ENCODE results near the gene SHISA7. TPM values are rescaled to one million over a fixed set of nuclear protein-coding genes. Genes with fewer than 3 reads are reported as not detected.

SHISA7 gene
- polyA plus RNA-seq, 3 donors, result 0.01 TPM; not detected in 2

DNA sequence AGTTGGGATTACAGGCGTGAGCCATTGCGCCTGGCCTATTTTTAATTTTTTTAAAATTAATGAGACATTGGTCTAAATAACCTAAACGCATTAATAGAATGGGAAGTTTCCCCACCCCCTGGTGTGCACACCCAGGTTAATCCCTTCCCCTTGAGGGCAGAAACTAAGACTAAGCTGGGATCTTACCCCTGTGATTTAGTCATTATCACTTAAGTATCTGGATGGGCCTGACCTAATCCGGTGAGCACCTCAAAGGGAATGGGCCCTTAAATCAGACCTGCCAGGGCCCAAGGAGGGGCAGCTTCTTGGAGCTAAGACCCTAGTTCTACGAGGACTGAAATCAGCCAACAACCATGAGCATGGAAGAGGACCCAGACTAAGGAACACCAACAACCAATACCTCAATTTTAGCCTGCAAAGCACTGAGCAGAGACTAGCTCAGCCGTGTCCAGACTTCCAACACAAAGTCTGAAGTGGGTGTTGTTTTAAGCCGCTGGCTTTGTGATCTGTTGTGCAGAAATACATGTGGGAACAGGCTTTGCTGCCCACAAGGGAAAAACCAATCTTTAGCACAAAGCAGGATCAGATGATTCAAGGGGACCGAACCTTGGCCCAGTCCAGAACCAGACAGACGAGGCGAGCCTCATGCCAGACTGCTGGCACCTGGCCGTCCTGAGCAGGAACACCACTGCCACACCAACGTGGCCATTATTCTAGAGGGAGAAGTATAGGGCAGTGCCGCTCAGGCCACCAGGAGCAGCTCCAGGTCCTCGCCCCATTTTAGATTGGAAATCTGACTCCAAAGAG, 42.6 kb downstream of the SHISA7 start:
- H2AFZ ChIP-seq (ENCODE audit: insufficient read depth, low read depth, low read length, poor library complexity, severe bottlenecking), result no peak overlapping the region
- H3K4me3 Mint-ChIP-seq, result no peak overlapping the region
- peaks cover 50% of the 10 kb centered on the region for H3K4me1 Mint-ChIP-seq
- no peak overlapping the region for H3K9ac ChIP-seq (ENCODE audit: insufficient read depth, low read length, poor library complexity, severe bottlenecking)
- H3K4me3 ChIP-seq (replicated peaks in 1 of 3; ENCODE audit: low read depth in 2 of 3, low read length in 3 of 3), result no peak overlapping the region
- H3K79me2 ChIP-seq (ENCODE audit: insufficient read depth, low read length), result peaks cover 55% of the 10 kb centered on the region
- TF ChIP-seq, protein P1, sequence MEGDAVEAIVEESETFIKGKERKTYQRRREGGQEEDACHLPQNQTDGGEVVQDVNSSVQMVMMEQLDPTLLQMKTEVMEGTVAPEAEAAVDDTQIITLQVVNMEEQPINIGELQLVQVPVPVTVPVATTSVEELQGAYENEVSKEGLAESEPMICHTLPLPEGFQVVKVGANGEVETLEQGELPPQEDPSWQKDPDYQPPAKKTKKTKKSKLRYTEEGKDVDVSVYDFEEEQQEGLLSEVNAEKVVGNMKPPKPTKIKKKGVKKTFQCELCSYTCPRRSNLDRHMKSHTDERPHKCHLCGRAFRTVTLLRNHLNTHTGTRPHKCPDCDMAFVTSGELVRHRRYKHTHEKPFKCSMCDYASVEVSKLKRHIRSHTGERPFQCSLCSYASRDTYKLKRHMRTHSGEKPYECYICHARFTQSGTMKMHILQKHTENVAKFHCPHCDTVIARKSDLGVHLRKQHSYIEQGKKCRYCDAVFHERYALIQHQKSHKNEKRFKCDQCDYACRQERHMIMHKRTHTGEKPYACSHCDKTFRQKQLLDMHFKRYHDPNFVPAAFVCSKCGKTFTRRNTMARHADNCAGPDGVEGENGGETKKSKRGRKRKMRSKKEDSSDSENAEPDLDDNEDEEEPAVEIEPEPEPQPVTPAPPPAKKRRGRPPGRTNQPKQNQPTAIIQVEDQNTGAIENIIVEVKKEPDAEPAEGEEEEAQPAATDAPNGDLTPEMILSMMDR (IDR thresholded peaks at IDR 0.05), result no peak
- peak overlapping the region in 1 of 2 donors; percentile 90 for H3K27ac ChIP-seq (ENCODE audit: low read depth in 1 of 2, low read length in 2 of 2)
- peaks cover 31 to 44% of the 10 kb centered on the region in 2 donors for H3K36me3 ChIP-seq (replicated peaks in 1 of 2; ENCODE audit: control insufficient read depth in 1 of 2, insufficient read depth in 2 of 2, low read length in 2 of 2)
- no peaks in the 10 kb centered on the region for H3K9me3 ChIP-seq (replicated peaks in 1 of 2; ENCODE audit: control insufficient read depth in 1 of 2, insufficient read depth in 1 of 2, low read length in 2 of 2)
- H3K27ac Mint-ChIP-seq, result peak overlapping the region in 4 of 7 donors; percentile 24 to 77 (median 58)
- peaks cover 29 to 45% of the 10 kb centered on the region in 2 donors for H3K4me1 ChIP-seq (ENCODE audit: control insufficient read depth in 1 of 2, insufficient read depth in 2 of 2, low read length in 2 of 2)
- intact Hi-C loops (cut with micrococcal nuclease), result loop anchor here in 1 of 2 donors (10.0 kb wide), 1 partner anchor 204 kb away; the partner anchor contains the start of genes ZNF524 and ZNF865
- peaks cover 35 to 51% of the 10 kb centered on the region in 2 donors for H3K36me3 Mint-ChIP-seq
- H3K4me2 ChIP-seq (replicated peaks; ENCODE audit: extremely low read depth, low read length, poor library complexity, severe bottlenecking), result no peak overlapping the region
- peaks cover 0 to 2% (median 0%) of the 10 kb centered on the region in 7 donors for H3K9me3 Mint-ChIP-seq
- peaks cover 20% of the 10 kb centered on the region for H4K20me1 ChIP-seq (ENCODE audit: insufficient read depth, low read length)
- no peak for DNase-seq
- no peaks in the 10 kb centered on the region for H3K27me3 ChIP-seq (ENCODE audit: control insufficient read depth in 2 of 2, insufficient read depth in 2 of 2, low read length in 2 of 2)
- 95% methylated on average over 7 of the region's 14 CpGs for WGBS (ENCODE audit: insufficient coverage)
- H3K27me3 Mint-ChIP-seq (ENCODE audit: low read depth in 3 of 3), result peaks cover 0 to 2% (median 0%) of the 10 kb centered on the region in 3 donors

DNA sequence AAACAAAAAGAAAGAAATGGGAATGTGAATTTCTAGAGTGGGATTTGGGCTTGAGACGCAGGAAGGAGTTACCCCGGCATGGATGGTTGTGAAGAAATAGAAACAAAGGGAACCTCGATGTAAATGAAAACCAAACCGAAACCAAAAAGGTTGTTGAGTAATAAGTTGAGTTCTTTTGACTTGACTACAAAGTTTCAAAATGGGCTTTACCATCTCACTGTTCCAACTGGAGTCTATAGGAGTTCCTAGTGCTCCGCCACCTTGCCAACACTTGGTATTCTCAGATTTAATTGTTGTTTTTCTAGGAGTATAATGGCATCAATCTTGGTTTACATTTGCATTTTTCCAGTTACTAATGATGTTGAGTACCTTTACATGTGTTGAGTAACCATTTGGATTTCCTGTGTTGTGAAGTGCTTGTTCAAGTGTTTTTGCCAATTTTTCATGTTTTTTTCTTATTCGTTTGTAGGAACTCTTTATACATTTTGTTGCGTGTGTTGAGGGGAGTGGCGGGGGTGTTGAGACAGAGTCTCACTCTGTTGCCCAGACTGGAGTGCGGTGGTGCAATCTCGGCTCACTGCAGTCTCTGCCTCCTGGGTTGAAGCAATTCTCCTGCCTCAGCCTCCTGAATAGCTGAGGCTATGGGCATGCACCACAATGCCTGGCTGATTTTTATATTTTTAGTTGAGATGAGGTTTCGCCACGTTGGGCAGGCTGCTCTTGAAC, 44.7 kb downstream of the SHISA7 start:
- Mint-ChIP-seq H3K4me1 (peaks cover 47% of the 10 kb centered on the region), H3K27ac (peak overlapping the region; percentile 86 to 96 (median 92)), H3K9me3 (peaks cover 0 to 2% (median 0%) of the 10 kb centered on the region in 7 donors), H3K27me3 (ENCODE audit: low read depth in 3 of 3) (peaks cover 0 to 2% (median 0%) of the 10 kb centered on the region in 3 donors), H3K36me3 (peaks cover 26 to 33% of the 10 kb centered on the region in 2 donors), H3K4me3 (peak overlapping the region; percentile 80 to 86)
- intact Hi-C loops (cut with micrococcal nuclease), result no loop called here
- peaks cover 26 to 29% of the 10 kb centered on the region in 2 donors for H3K36me3 ChIP-seq (replicated peaks in 1 of 2; ENCODE audit: control insufficient read depth in 1 of 2, insufficient read depth in 2 of 2, low read length in 2 of 2)
- H2AFZ ChIP-seq (ENCODE audit: insufficient read depth, low read depth, low read length, poor library complexity, severe bottlenecking), result peak overlapping the region; percentile 53
- H4K20me1 ChIP-seq (ENCODE audit: insufficient read depth, low read length), result peaks cover 15% of the 10 kb centered on the region
- peak overlapping the region; percentile 49 for H3K9ac ChIP-seq (ENCODE audit: insufficient read depth, low read length, poor library complexity, severe bottlenecking)
- H3K4me1 ChIP-seq (ENCODE audit: control insufficient read depth in 1 of 2, insufficient read depth in 2 of 2, low read length in 2 of 2), result peaks cover 27 to 40% of the 10 kb centered on the region in 2 donors
- H3K27me3 ChIP-seq (ENCODE audit: control insufficient read depth in 2 of 2, insufficient read depth in 2 of 2, low read length in 2 of 2), result no peaks in the 10 kb centered on the region
- DNase-seq, result peak; percentile 33 to 76 (median 54)
- 21% methylated on average over 8 of the region's 12 CpGs for WGBS (ENCODE audit: insufficient coverage)
- peak overlapping the region; percentile 79 for H3K4me2 ChIP-seq (replicated peaks; ENCODE audit: extremely low read depth, low read length, poor library complexity, severe bottlenecking)
- H3K27ac ChIP-seq (ENCODE audit: low read depth in 1 of 2, low read length in 2 of 2), result peak overlapping the region; percentile 64 to 90
- peaks cover 34% of the 10 kb centered on the region for H3K79me2 ChIP-seq (ENCODE audit: insufficient read depth, low read length)
- TF ChIP-seq, protein P1 (IDR thresholded peaks at IDR 0.05), result no peak
- H3K9me3 ChIP-seq (replicated peaks in 1 of 2; ENCODE audit: control insufficient read depth in 1 of 2, insufficient read depth in 1 of 2, low read length in 2 of 2), result no peaks in the 10 kb centered on the region
- H3K4me3 ChIP-seq (replicated peaks in 1 of 3; ENCODE audit: low read depth in 2 of 3, low read length in 3 of 3), result peak overlapping the region; percentile 27 to 77 (median 53)

Measured in CD14-positive monocyte (primary cell).